PC-3 (cell line): ENCODE results near the gene MAPKAP1. TPM values are rescaled to one million over a fixed set of nuclear protein-coding genes. Genes with fewer than 3 reads are reported as not detected.
A peak's percentile ranks its signal among the peaks of the same experiment; 100 is the strongest.

ENCODE experiments used
- ATAC-seq: fragments of 200-7000 bp; cut with Tn5 transposase; 2 replicates; pipeline ENCODE4 v1.9.1; 2020; ENCODE audit warnings: mild to moderate bottlenecking, moderate library complexity
- BruUV-seq: library from RNA; stranded (reverse); fragments of 400-500 nt; replicated peaks from 2 replicates; lab custom pipeline; 2021; lab: Mats Ljungman, UMichigan
- CTCF ChIA-PET: fragments of 300-600 bp; sonication (Branson Sonifier 250); formaldehyde crosslinking; loops from one replicate; lab custom pipeline; 2022; ENCODE audit warnings: antibody characterized with exemption; lab: Charles Lee
- POLR2A ChIA-PET: fragments of 300-600 bp; sonication (Branson Sonifier 250); formaldehyde crosslinking; loops from one replicate; lab custom pipeline; 2022; ENCODE audit warnings: antibody characterized with exemption; ENCODE audit not compliant: unreplicated experiment; lab: Charles Lee
- DNase-seq: peaks from one replicate; pipeline ENCODE4 v3.0.0-alpha.2; 2015
- H2AFZ ChIP-seq: fragments of 300-600 bp; sonication (generic); 2 replicates; pipeline ENCODE4 v1.6.0; 2016; ENCODE audit warnings: antibody characterized with exemption, low read length
- H3F3A ChIP-seq: fragments of 300-600 bp; sonication (generic); one replicate; pipeline ENCODE4 v1.6.0; 2017; ENCODE audit warnings: antibody characterized with exemption, low read length, control low read depth, mild to moderate bottlenecking; ENCODE audit not compliant: unreplicated experiment
- H3K27ac ChIP-seq: fragments of 300-600 bp; sonication (generic); 2 replicates; pipeline ENCODE4 v1.5.1; 2016; ENCODE audit warnings: mild to moderate bottlenecking, low read length
- H3K27me3 ChIP-seq: fragments of 300-600 bp; sonication (generic); 2 replicates; pipeline ENCODE4 v1.6.1; 2016; ENCODE audit warnings: low read length, mixed read lengths
- H3K36me3 ChIP-seq: fragments of 300-600 bp; sonication (generic); 2 replicates; pipeline ENCODE4 v1.6.1; 2016; ENCODE audit warnings: low read depth, mixed run types, low read length, mixed read lengths
- H3K4me1 ChIP-seq: fragments of 300-600 bp; sonication (generic); 2 replicates; pipeline ENCODE4 v1.5.1; 2016; ENCODE audit warnings: low read length; ENCODE audit not compliant: insufficient read depth
- H3K4me2 ChIP-seq: fragments of 300-600 bp; sonication (generic); 2 replicates; pipeline ENCODE4 v1.6.0; 2016; ENCODE audit warnings: low read length
- H3K4me3 ChIP-seq: fragments of 300-600 bp; sonication (generic); 2 replicates; pipeline ENCODE4 v1.5.1; 2016; ENCODE audit warnings: mild to moderate bottlenecking, low read length, mixed read lengths
- H3K79me2 ChIP-seq: fragments of 300-600 bp; sonication (generic); 2 replicates; pipeline ENCODE4 v1.6.1; 2017; ENCODE audit warnings: low read length, mixed read lengths
- H3K9ac ChIP-seq: fragments of 300-600 bp; sonication (generic); 2 replicates; pipeline ENCODE4 v1.6.0; 2016; ENCODE audit warnings: mild to moderate bottlenecking, low read length
- H3K9me2 ChIP-seq: fragments of 300-600 bp; sonication (generic); replicated peaks from 2 replicates; pipeline ENCODE4 v1.6.1; 2016; ENCODE audit warnings: mixed run types, low read length, mixed read lengths
- H3K9me3 ChIP-seq: fragments of 300-600 bp; sonication (generic); 2 replicates; pipeline ENCODE4 v1.6.1; 2016; ENCODE audit warnings: low read length, mixed read lengths
- H4K20me1 ChIP-seq: fragments of 300-600 bp; sonication (generic); 2 replicates; pipeline ENCODE4 v1.6.1; 2016; ENCODE audit warnings: low read length, mixed read lengths
- CTCF ChIP-seq: fragments of 300-600 bp; sonication (generic); conservative IDR thresholded peaks from 2 replicates; pipeline ENCODE4 v1.5.1; 2017; ENCODE audit warnings: antibody characterized with exemption, low read depth, mild to moderate bottlenecking, low read length
- EZH2 ChIP-seq: fragments of 300-600 bp; sonication (generic); IDR thresholded peaks from one replicate; pipeline ENCODE4 v1.6.1; 2017; ENCODE audit warnings: antibody characterized with exemption, mild to moderate bottlenecking, low read length; ENCODE audit not compliant: unreplicated experiment
- EZH2phosphoT487 ChIP-seq: fragments of 300-600 bp; sonication (generic); IDR thresholded peaks from 2 replicates; pipeline ENCODE4 v1.6.1; 2018; ENCODE audit warnings: mild to moderate bottlenecking, antibody characterized with exemption, low read length, borderline replicate concordance
- intact Hi-C: fragments of 100-400 bp; cut with micrococcal nuclease; formaldehyde crosslinking; loops from 2 replicates; pipeline ENCODE4 v1.9.0; 2023
- total RNA-seq: library from RNA; depleted of rRNA; stranded (reverse); fragments of >200 nt; gene quantifications from 2 replicates; pipeline ENCODE4 v1.2.3, GENCODE V29; 2014

MAPKAP1 gene
- total RNA-seq, 1 experiment from 2014 or later: 128 TPM

DNA sequence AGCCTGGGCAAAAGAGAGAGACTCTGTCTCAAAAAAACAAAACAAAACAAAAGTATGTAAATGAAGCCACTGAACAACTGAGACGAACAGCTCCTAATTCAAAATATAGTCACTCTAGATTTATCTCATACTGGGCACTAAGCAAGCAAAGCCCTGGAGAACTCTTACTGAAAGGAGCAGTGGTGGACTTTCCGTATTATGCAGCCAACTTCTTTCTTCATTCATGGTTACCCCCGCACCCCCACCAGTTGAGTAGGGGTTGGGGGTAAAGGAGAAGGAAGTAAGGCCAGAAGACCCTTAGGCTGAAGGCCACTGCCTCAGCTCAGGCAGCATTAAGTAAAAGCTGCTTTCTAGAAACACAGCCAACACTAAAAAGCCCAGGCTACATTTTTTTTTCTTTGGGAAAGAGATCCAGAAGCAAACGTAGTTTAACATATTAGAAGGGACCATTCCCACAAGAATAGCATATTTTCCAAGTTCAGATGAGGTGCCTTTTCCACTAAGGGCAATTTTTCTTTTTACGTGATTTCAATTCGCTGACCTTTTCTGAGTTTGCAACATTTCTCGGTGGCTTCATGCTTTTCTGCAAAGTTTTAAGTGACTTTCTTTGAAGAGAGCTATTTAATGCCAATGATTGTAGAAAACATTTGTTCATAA is 55.3 kb downstream of the MAPKAP1 start:
- Histone ChIP-seq H3K9me3 (no peaks in the 10 kb centered on the region), H3F3A (no peaks in the 10 kb centered on the region), H3K79me2 (peaks cover 32% of the 10 kb centered on the region), H3K4me2 (no peak overlapping the region), H3K27ac (no peak overlapping the region), H3K4me1 (peaks cover 28% of the 10 kb centered on the region), H3K9me2 (no peaks in the 10 kb centered on the region), H4K20me1 (no peaks in the 10 kb centered on the region), H2AFZ (no peak overlapping the region), H3K4me3 (no peak overlapping the region), H3K27me3 (no peaks in the 10 kb centered on the region), H3K36me3 (no peaks in the 10 kb centered on the region; the same call in 1 of the 2 replicates), H3K9ac (no peak overlapping the region)
- no TSS peak for BruUV-seq
- no peak for ATAC-seq
- ChIA-PET CTCF (no interaction called here), POLR2A (no interaction called here)
- TF ChIP-seq EZH2phosphoT487: no peak
- TF ChIP-seq CTCF: no peak
- intact Hi-C loops: no loop called here
- no peak for DNase-seq

DNA sequence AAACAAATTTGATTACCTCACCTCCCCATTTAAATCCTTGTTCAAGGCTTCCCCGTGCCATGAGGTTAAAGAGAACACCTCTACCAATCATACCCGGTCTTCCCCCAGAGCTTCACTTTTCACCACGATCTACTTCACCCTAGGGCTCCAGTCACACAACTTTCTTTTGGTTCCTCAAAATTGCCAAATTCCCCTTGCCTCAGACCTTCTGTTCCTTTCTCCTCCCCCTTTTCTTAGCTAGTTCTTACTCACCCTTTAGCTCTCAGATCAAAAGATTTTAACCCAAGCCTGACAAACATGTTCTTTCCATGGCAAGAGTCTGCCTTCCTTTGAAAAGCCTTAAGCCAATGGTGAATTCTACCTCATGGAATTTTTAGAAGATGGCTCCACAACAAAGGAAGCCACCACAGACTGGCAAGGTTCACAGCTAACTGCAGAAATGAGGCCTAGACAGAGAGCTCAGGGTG is 56.7 kb downstream of the MAPKAP1 start:
- H3K79me2 ChIP-seq: peaks cover 28% of the 10 kb centered on the region
- H3K4me2 ChIP-seq: peak overlapping the region; percentile 84
- peak overlapping the region; percentile 49; the same call in 1 of the 2 replicates for H2AFZ ChIP-seq
- no peaks in the 10 kb centered on the region for H4K20me1 ChIP-seq
- peak overlapping the region; percentile 35; the same call in 1 of the 2 replicates for H3K4me3 ChIP-seq
- ChIA-PET POLR2A (no interaction called here), CTCF (interaction anchor here (0.7 kb wide), 1 partner anchor 99 kb away, joined by 3 read pairs; no protein-coding TSS in a partner anchor)
- ATAC-seq (peak; percentile 30), DNase-seq (peak; percentile 66)
- intact Hi-C loops: no loop called here
- TF ChIP-seq EZH2 (no peak), EZH2phosphoT487 (no peak), CTCF (no peak)
- no peaks in the 10 kb centered on the region for H3K27me3 ChIP-seq
- BruUV-seq: no TSS peak
- H3F3A ChIP-seq: no peaks in the 10 kb centered on the region
- H3K27ac ChIP-seq: peak overlapping the region; percentile 93
- no peaks in the 10 kb centered on the region for H3K9me3 ChIP-seq
- H3K4me1 ChIP-seq: peaks cover 28% of the 10 kb centered on the region
- H3K9me2 ChIP-seq: no peaks in the 10 kb centered on the region
- H3K36me3 ChIP-seq: no peaks in the 10 kb centered on the region
- peak overlapping the region; percentile 57 for H3K9ac ChIP-seq

GRCh38 chr9:125649826-125650225 is 57.2 kb downstream of the MAPKAP1 start:
- H3K27me3 ChIP-seq: no peaks in the 10 kb centered on the region
- peaks cover 33% of the 10 kb centered on the region for H3K79me2 ChIP-seq
- H4K20me1 ChIP-seq: no peaks in the 10 kb centered on the region
- DNase-seq: no peak
- POLR2A ChIA-PET: no interaction called here
- peak overlapping the region; percentile 49; the same call in 1 of the 2 replicates for H2AFZ ChIP-seq
- no peaks in the 10 kb centered on the region for H3F3A ChIP-seq
- H3K27ac ChIP-seq: peak overlapping the region; percentile 93
- H3K4me2 ChIP-seq: peak overlapping the region; percentile 84
- H3K4me1 ChIP-seq: peaks cover 28% of the 10 kb centered on the region
- H3K9me3 ChIP-seq: no peaks in the 10 kb centered on the region
- ATAC-seq: no peak
- peak overlapping the region; percentile 57 for H3K9ac ChIP-seq
- no peak for TF ChIP-seq CTCF
- peak overlapping the region; percentile 35; the same call in 1 of the 2 replicates for H3K4me3 ChIP-seq
- CTCF ChIA-PET: no interaction called here
- TSS peak; percentile 11 for BruUV-seq
- intact Hi-C loops: no loop called here
- no peaks in the 10 kb centered on the region for H3K36me3 ChIP-seq
- no peaks in the 10 kb centered on the region for H3K9me2 ChIP-seq
